ENCODE data around the gene LYZ.
"Not testable (repeated sequence)": the region's sequence is repeated elsewhere in the genome, so short reads cannot be mapped to it uniquely, and the experiment has no call there.

The LYZ gene

DNA sequence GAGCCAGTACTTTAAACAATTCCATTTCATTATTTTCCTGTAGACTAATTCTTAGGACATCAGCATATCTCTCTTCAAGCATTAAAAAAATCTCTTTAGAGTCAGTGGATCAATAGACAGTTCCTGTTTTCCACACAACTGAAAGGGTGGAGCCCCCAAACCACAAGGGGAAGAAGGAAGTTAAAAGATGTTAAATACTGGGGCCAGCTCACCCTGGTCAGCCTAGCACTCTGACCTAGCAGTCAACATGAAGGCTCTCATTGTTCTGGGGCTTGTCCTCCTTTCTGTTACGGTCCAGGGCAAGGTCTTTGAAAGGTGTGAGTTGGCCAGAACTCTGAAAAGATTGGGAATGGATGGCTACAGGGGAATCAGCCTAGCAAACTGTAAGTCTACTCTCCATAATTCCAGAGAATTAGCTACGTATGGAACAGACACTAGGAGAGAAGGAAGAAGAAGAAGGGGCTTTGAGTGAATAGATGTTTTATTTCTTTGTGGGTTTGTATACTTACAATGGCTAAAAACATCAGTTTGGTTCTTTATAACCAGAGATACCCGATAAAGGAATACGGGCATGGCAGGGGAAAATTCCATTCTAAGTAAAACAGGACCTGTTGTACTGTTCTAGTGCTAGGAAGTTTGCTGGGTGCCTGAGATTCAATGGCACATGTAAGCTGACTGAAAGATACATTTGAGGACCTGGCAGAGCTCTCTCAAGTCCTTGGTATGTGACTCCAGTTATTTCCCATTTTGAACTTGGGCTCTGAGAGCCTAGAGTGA lies at the start of gene LYZ:
LYZ (plus strand) TSS at position 220 of the 777 bp plus-strand sequence; CDS start at position 248, 28 bp downstream.
- DNase-seq (ENCODE audit: low read depth) = no peak

DNA sequence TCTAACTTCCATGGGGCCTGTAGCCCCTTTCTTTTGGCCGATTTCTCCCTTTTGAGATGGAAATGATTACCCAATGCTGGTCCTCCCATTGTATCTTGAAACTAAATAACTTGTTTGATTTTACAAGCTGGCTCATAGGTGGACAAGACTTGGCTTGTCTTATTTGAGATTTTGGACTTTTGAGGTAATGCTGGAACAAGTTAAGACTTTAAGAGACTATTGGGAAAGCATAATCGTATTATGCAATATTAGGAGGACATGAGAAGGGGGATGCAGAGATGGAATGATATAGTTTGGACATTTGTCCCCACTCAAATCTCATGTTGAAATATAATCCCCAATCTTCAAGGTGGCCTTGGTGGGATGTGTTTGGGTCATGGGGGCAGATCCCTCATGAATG lies 49.2 kb upstream of the LYZ start:
- DNase-seq (ENCODE audit: low read depth) = no peak

DNA sequence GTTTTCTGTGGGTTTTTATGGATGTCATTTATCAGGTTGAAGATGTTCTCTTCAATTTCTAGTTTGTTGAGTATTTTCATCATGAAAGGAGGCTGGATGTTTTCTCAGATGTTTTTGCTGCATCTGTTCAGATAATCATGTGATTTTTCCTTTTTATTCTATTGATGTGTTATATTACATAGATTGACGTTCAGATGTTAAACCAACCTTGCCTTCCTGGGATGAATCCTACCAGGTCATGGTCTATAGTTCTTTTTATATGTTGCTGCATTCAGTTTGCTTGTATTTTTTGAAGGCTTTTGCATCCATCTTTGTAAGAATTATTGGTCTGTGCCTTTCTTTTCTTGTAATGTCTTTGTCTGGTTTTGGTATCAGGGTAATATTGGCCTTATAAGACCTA lies 43.9 kb upstream of the LYZ start:
- DNase-seq (ENCODE audit: low read depth) = no peak

DNA sequence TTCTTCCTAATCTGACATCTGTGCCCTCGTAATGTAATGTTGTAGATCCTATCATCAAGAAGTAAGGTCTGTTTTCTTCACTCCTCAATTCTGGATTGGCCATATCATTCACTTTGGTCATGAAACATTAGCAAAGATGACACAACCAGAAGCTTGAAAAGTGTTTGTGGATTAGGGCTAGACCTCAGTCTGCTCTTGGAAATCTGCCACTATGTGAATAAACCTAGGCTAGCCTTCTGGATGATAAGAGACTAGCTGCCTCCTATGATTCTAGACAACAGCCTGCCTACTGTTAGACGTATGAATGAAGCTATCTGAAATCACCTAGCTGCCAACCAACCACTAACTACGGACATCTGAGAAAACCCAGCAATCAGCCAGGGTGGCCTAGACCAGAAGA lies 38.7 kb upstream of the LYZ start:
- DNase-seq (ENCODE audit: low read depth) = no peak

DNA sequence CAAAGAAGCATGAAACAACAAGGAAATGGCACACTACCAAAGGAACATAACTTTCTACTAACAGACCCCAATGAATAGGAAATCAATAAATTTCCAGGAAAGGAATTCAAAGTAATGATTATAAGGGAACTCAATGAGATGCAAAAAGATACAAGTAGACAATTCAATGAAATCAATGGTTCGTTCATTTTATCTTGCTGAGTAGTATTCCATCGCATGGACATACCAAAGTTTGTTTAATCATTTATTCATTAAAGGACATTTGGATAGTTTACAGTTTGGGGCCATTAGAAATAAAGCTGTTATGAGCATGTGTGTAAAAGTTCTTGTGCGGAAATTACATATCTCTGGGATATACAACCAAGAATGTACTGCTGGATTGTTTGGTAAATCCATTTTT lies 35.0 kb upstream of the LYZ start:
- no peak for DNase-seq (ENCODE audit: low read depth)

- DNase-seq (ENCODE audit: low read depth) = not testable (repeated sequence)
Measured at GRCh38 chr12:69316784-69317183, 31.4 kb upstream of the LYZ start.

GRCh38 chr12:69317233-69317632 lies 30.9 kb upstream of the LYZ start:
- DNase-seq (ENCODE audit: low read depth) = not testable (repeated sequence)

GRCh38 chr12:69318225-69318624 lies 30.0 kb upstream of the LYZ start:
- no peak for DNase-seq (ENCODE audit: low read depth)

- DNase-seq (ENCODE audit: low read depth) = no peak
Measured at GRCh38 chr12:69321351-69321750, 26.8 kb upstream of the LYZ start.

- no peak for DNase-seq (ENCODE audit: low read depth)
Measured at GRCh38 chr12:69324797-69325466, 23.2 kb upstream of the LYZ start.

GRCh38 chr12:69328426-69328825 lies 19.8 kb upstream of the LYZ start:
- DNase-seq (ENCODE audit: low read depth) = no peak

DNA sequence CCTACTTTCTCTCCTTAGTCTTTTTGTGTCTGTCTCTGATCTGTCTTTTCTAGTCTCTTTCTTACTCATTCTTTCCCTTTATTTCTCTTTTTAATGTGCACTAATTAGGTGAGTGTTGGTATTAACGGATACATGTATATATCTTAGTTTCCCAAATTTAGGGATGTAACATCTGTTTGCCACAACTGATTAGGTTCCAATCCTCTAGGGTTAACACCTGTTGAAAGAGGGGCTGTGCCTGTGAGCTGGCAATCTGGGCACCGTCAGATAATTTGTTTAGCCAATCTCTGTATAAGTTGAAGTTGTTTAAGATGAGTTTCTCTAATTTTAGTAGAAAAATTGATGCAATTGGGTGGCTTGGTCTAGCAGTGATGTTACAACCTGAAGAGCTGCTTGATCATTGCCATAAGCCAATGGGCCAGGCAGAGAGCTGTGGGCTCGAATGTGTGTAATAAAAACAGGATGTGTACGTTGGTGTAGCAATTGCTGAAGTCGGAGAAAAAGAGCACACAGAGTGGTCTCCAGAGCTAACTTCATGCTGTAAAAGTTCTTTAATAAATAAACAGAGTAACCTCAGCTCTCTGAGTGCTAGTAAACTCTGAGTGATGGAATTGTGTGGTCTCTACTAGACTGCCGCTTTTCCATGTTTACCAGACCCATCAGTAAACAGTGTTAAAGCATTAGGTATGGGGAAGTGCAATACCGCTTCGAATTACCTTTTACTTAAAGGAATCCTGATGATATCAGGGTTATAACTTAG lies 18.3 kb upstream of the LYZ start:
- DNase-seq (ENCODE audit: low read depth) = no peak

- DNase-seq (ENCODE audit: low read depth) = no peak
Measured at GRCh38 chr12:69330475-69331473, 17.4 kb upstream of the LYZ start.

DNA sequence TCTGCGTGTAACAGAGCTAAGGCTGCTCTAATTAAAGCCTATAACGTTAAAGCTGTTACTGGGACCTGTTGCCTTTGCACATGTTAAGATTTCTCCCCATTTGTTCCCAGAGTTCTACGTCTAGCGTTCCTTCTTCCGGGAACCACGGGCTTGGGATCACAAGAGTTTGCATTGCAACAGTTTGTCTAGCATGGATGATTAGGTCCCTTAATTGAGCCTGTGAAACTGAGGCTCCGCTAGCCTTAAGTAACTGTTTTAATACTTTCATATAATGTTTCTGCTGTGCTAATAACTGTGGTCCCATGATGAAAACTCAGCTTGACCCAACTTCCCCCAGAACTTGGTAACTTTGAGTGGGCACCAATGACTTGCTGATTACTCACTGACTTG lies 16.7 kb upstream of the LYZ start:
- DNase-seq (ENCODE audit: low read depth) = no peak

GRCh38 chr12:69331909-69332684 lies 16.1 kb upstream of the LYZ start:
- no peak for DNase-seq (ENCODE audit: low read depth)

GRCh38 chr12:69332815-69333358 lies 15.3 kb upstream of the LYZ start:
- no peak for DNase-seq (ENCODE audit: low read depth)

DNA sequence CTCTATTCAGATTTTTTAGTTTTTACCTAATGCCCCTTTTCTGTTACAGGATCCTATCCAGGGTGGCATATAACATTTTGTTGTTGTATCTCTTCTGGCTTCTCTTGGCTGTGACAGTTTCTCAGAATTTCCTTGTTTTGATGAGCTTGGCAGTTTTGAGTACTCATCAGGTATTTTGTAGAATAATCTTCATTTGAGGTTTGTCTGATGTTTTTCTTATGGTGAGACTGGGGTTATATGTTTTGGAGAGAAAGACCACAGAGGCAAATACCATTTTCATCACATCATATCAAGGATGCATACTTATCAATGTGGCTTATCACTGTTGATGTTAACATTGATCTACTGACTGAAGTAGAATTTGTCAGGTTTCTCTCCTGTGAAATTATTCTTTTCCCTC lies 14.0 kb upstream of the LYZ start:
- DNase-seq (ENCODE audit: low read depth) = no peak

DNA sequence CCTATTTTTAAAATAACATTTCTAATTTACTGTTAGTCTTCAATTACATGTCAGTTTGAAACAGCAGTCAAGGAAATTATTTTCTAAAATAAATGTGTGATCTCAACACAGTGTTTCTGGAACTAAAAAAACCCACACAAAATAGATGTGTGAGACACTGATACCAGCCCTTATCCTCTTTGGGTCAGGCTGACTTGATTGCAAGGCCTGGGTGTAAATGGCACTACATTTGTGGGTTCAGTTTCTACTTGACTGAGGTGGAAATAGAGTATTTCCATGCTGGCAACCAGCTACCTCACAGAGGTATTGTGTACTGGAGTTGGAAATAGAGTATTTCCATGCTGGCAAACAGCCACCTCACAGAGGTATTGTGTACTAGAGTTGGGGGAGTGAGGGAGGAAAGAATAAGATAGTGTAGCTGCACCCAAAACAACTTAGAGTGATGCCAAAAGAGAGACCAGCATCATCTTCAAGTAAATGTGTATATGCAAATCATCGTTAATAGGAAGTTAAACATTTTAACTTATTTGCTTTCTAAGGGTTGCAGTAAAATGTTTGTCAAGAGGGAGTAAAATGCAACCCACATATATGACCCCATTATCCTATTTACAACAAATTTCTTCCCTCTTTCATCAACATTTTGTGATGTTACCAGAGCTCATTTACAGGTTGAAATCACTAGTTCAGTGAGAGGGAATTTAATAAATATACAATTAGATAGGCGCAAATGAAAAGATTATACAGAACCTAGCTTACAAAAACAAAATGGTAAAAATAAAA lies 10.7 kb upstream of the LYZ start:
- no peak for DNase-seq (ENCODE audit: low read depth)

- DNase-seq (ENCODE audit: low read depth) = no peak
Measured at GRCh38 chr12:69338120-69338859, 9.9 kb upstream of the LYZ start.
